ENCODE data around the gene DSPP. TPM values are rescaled to one million over a fixed set of nuclear protein-coding genes. Genes with fewer than 3 reads are reported as not detected.
"Not testable (repeated sequence)": the region's sequence is repeated elsewhere in the genome, so short reads cannot be mapped to it uniquely, and the experiment has no call there.

The DSPP gene
- total and polyA plus RNA-seq, 10 donors = not detected

- Histone ChIP-seq H3K36me3 (no peaks in the 10 kb centered on the region), H3K4me3 (no peak overlapping the region), H3K4me1 (no peaks in the 10 kb centered on the region), H3K9me3 (no peaks in the 10 kb centered on the region), H3K27ac (no peak overlapping the region), H3K27me3 (replicated peaks in 1 of 7) (no peaks in the 10 kb centered on the region)
- WGBS, 5 donors = 60 to 80% (median 78%) methylated on average over 2 of the region's 2 CpGs
- intact Hi-C loops (cut with DNase I; ENCODE audit: low total_unique reads) = no loop called here
- DNase-seq = no peak
- TF ChIP-seq CTCF (IDR thresholded peaks at IDR 0.05 in 8 of 11, conservative IDR thresholded peaks at IDR 0.05 in 3 of 11) (no peak), POLR2A (IDR thresholded peaks at IDR 0.05) (no peak), POLR2AphosphoS5 (IDR thresholded peaks at IDR 0.05) (no peak)
Observed at GRCh38 chr4:87566276-87566675, 42.1 kb upstream of the DSPP start.

DNA sequence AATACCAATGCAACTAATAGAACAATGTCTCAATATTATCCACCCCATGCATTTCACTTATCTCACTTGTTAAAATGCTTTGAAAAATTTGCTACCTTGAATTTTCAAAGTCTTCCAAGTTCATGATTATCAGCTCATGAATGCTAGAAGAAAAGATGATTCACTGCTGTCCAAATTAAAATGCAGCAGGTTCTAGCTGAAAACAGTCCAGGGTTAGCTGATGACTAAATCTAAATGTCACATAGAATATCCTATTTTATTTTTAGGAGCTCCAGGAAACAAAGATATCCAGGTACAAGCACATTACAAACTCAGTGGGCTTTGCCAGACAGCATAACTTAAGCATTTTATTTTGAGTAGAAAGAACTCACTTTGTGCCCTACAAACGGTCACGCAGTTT is 41.1 kb upstream of the DSPP start:
- TF ChIP-seq POLR2AphosphoS5 (IDR thresholded peaks at IDR 0.05) (no peak), CTCF (IDR thresholded peaks at IDR 0.05 in 8 of 11, conservative IDR thresholded peaks at IDR 0.05 in 3 of 11) (no peak), POLR2A (IDR thresholded peaks at IDR 0.05) (no peak)
- no peaks in the 10 kb centered on the region for H3K36me3 ChIP-seq
- no peak overlapping the region for H3K4me3 ChIP-seq
- no peaks in the 10 kb centered on the region for H3K4me1 ChIP-seq
- DNase-seq = no peak
- intact Hi-C loops (cut with DNase I; ENCODE audit: low total_unique reads) = no loop called here
- no peak overlapping the region for H3K27ac ChIP-seq
- no peaks in the 10 kb centered on the region for H3K9me3 ChIP-seq
- H3K27me3 ChIP-seq (replicated peaks in 1 of 7) = no peaks in the 10 kb centered on the region
- 85 to 95% (median 90%) methylated on average over 2 of the region's 2 CpGs for WGBS, 5 donors

DNA sequence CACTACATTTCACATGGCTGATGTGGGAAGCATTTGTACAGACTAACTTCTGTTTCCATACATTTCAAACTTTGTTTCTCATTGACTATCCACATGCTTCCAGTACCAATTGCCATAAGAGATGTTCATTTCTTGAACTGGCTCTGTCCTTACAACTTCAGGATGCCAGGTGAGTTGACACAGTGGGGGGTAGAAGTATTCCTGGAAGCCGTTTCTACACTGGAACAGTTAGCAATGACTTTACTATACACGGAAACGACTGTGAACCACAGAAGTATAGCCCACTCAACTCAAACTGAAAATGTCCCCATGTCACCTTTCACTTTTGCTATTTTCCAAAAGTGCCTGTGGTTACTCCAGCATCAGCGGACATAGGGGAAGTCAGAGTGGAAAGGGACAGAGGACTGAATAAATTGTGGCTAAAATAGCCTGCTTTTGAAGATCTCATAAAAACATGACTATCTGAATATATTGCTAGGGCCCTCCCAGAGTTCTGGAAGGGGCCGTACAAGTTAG is 38.0 kb upstream of the DSPP start:
- Histone ChIP-seq H3K4me3 (no peak overlapping the region), H3K9me3 (peaks cover 0 to 4% (median 0%) of the 10 kb centered on the region in 8 donors), H3K27me3 (replicated peaks in 1 of 7) (no peaks in the 10 kb centered on the region), H3K27ac (no peak overlapping the region), H3K4me1 (no peaks in the 10 kb centered on the region), H3K36me3 (no peaks in the 10 kb centered on the region)
- DNase-seq = no peak
- 42 to 74% (median 58%) methylated on average over 5 of the region's 5 CpGs for WGBS, 5 donors
- TF ChIP-seq POLR2A (IDR thresholded peaks at IDR 0.05) = no peak
- no peak for TF ChIP-seq POLR2AphosphoS5 (IDR thresholded peaks at IDR 0.05)
- TF ChIP-seq CTCF (IDR thresholded peaks at IDR 0.05 in 8 of 11, conservative IDR thresholded peaks at IDR 0.05 in 3 of 11) = no peak
- intact Hi-C loops (cut with DNase I; ENCODE audit: low total_unique reads) = no loop called here

GRCh38 chr4:87574376-87574775 is 34.0 kb upstream of the DSPP start:
- H3K36me3 ChIP-seq; DNase-seq; H3K27ac ChIP-seq; H3K27me3 ChIP-seq (replicated peaks in 1 of 7); H3K4me1 ChIP-seq; intact Hi-C loops (cut with DNase I; ENCODE audit: low total_unique reads); H3K9me3 ChIP-seq; H3K4me3 ChIP-seq: not testable (repeated sequence)

DNA sequence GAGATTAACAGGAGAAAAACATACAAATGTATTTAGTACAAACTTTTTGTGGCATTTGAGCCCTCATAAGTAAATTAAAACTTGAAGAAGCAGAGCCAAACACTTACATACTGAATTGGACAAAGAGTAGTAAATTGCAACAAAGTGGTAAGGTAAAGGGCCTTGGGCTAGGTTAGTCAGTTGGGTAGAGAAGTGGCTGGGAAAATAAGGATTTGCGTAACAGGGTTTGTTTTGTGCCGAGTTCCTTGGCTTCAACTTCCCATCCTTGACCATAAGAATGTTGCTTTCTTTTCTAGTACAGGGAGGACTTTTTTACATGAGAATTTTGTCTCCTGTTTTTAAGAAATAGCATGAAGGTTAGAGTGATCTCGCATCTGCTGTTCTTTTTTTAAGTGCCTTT is 33.3 kb upstream of the DSPP start:
- H3K4me1 ChIP-seq = no peaks in the 10 kb centered on the region
- H3K9me3 ChIP-seq = peaks cover 0 to 4% (median 0%) of the 10 kb centered on the region in 8 donors
- intact Hi-C loops (cut with DNase I; ENCODE audit: low total_unique reads) = no loop called here
- DNase-seq = no peak
- no peaks in the 10 kb centered on the region for H3K27me3 ChIP-seq (replicated peaks in 1 of 7)
- WGBS, 5 donors = 48 to 82% (median 74%) methylated on average over 3 of the region's 3 CpGs
- TF ChIP-seq CTCF (IDR thresholded peaks at IDR 0.05 in 8 of 11, conservative IDR thresholded peaks at IDR 0.05 in 3 of 11) (no peak), POLR2A (IDR thresholded peaks at IDR 0.05) (no peak), POLR2AphosphoS5 (IDR thresholded peaks at IDR 0.05) (no peak)
- H3K4me3 ChIP-seq = no peak overlapping the region
- no peaks in the 10 kb centered on the region for H3K36me3 ChIP-seq
- no peak overlapping the region for H3K27ac ChIP-seq
